BLaER1 treated with 17β-estradiol and CSF1 and Interleukin-3, amounts not matched to agents 10 nM and 100 nM (cell line): ENCODE data around the gene ZNF516.

ENCODE experiments used
- H3K27ac ChIP-seq, 11 experiments: shearing (Covaris generic); formaldehyde crosslinking; 2 replicates each; pipeline ENCODE4 v1.8.1; 2022
- H3K27me3 ChIP-seq, 11 experiments: shearing (Covaris generic); formaldehyde crosslinking; 2 replicates each; pipeline ENCODE4 v1.8.1; 2022
- H3K36me3 ChIP-seq, 11 experiments: shearing (Covaris generic); formaldehyde crosslinking; 2 replicates each; pipeline ENCODE4 v1.8.1; 2022
- H3K4me1 ChIP-seq, 10 experiments: shearing (Covaris generic); formaldehyde crosslinking; 2 replicates each; pipeline ENCODE4 v1.8.1; 2022
- H3K4me2 ChIP-seq, 11 experiments: shearing (Covaris generic); formaldehyde crosslinking; 2 replicates each; pipeline ENCODE4 v1.8.1; 2022
- H3K4me3 ChIP-seq, 10 experiments: shearing (Covaris generic); formaldehyde crosslinking; 2 replicates each; pipeline ENCODE4 v1.8.1; 2022
- H3K9ac ChIP-seq, 11 experiments: shearing (Covaris generic); formaldehyde crosslinking; 2 replicates each; pipeline ENCODE4 v1.8.1; 2022
- H3K9me3 ChIP-seq, 11 experiments: shearing (Covaris generic); formaldehyde crosslinking; replicated peaks in 1 of 11; 2 replicates each; pipeline ENCODE4 v1.8.1; 2022
- H4K20me1 ChIP-seq, 11 experiments: shearing (Covaris generic); formaldehyde crosslinking; 2 replicates each; pipeline ENCODE4 v1.8.1; 2022
- Cebpa-rat ChIP-seq, 11 experiments: shearing (Covaris generic); IDR thresholded peaks; 2 replicates each; pipeline ENCODE4 v1.8.1; 2022

The ZNF516 gene

GRCh38 chr18:76449111-76449453 is 46.0 kb downstream of the ZNF516 start:
- Histone ChIP-seq H3K27me3 (no peaks in the 10 kb centered on the region), H4K20me1 (peaks cover 6 to 90% (median 26%) of the 10 kb centered on the region in 11 experiments; a peak in 20 of 22 replicates), H3K9me3 (peaks cover 0 to 13% (median 0%) of the 10 kb centered on the region in 11 experiments; a peak in 3 of 22 replicates), H3K27ac (peak overlapping the region in 10 of 11 experiments; percentile 21 to 97 (median 80); a peak in 20 of 22 replicates), H3K4me3 (peak overlapping the region in 2 of 10 experiments; percentile 11 to 48; a peak in 3 of 20 replicates), H3K9ac (peak overlapping the region in 6 of 11 experiments; percentile 11 to 64 (median 56); a peak in 8 of 22 replicates), H3K4me2 (peak overlapping the region; percentile 64 to 98 (median 86)), H3K4me1 (peaks cover 78 to 95% (median 90%) of the 10 kb centered on the region in 10 experiments), H3K36me3 (peaks cover 0 to 13% (median 7%) of the 10 kb centered on the region in 11 experiments; a peak in 9 of 22 replicates)
- TF ChIP-seq Cebpa-rat (IDR thresholded peaks at IDR 0.05): no peak

- H3K36me3 ChIP-seq: peaks cover 3 to 19% (median 11%) of the 10 kb centered on the region in 11 experiments; a peak in 18 of 22 replicates
- peaks cover 11 to 90% (median 32%) of the 10 kb centered on the region in 11 experiments; a peak in 20 of 22 replicates for H4K20me1 ChIP-seq
- peaks cover 78 to 95% (median 90%) of the 10 kb centered on the region in 10 experiments for H3K4me1 ChIP-seq
- peak overlapping the region in 10 of 11 experiments; percentile 21 to 97 (median 80); a peak in 20 of 22 replicates for H3K27ac ChIP-seq
- no peaks in the 10 kb centered on the region for H3K27me3 ChIP-seq
- TF ChIP-seq Cebpa-rat (IDR thresholded peaks at IDR 0.05): 0 out of 22 replicates have a peak, but pooled peaks of 1 of the 11 experiments have one; percentile 17
- H3K9me3 ChIP-seq: peaks cover 0 to 13% (median 0%) of the 10 kb centered on the region in 11 experiments; a peak in 3 of 22 replicates
- peak overlapping the region; percentile 4 to 64 (median 55); a peak in 18 of 22 replicates for H3K9ac ChIP-seq
- H3K4me3 ChIP-seq: peak overlapping the region in 2 of 10 experiments; percentile 12 to 48; a peak in 4 of 20 replicates
- H3K4me2 ChIP-seq: peak overlapping the region; percentile 64 to 98 (median 86)
These were observed 46.6 kb downstream of the ZNF516 start for GRCh38 chr18:76448256-76449110.

GRCh38 chr18:76447258-76447890 is 47.7 kb downstream of the ZNF516 start:
- Histone ChIP-seq H4K20me1 (peaks cover 18 to 90% (median 37%) of the 10 kb centered on the region in 11 experiments; a peak in 20 of 22 replicates), H3K4me1 (peaks cover 67 to 85% (median 80%) of the 10 kb centered on the region in 10 experiments), H3K27me3 (no peaks in the 10 kb centered on the region), H3K4me2 (peak overlapping the region in 8 of 11 experiments; percentile 10 to 98 (median 88); a peak in 16 of 22 replicates), H3K27ac (peak overlapping the region in 10 of 11 experiments; percentile 21 to 97 (median 80); a peak in 19 of 22 replicates), H3K9ac (no peak overlapping the region), H3K9me3 (peaks cover 0 to 13% (median 0%) of the 10 kb centered on the region in 11 experiments; a peak in 3 of 22 replicates), H3K36me3 (peaks cover 14 to 30% (median 22%) of the 10 kb centered on the region in 11 experiments), H3K4me3 (no peak overlapping the region)
- TF ChIP-seq Cebpa-rat (IDR thresholded peaks at IDR 0.05): no peak

DNA sequence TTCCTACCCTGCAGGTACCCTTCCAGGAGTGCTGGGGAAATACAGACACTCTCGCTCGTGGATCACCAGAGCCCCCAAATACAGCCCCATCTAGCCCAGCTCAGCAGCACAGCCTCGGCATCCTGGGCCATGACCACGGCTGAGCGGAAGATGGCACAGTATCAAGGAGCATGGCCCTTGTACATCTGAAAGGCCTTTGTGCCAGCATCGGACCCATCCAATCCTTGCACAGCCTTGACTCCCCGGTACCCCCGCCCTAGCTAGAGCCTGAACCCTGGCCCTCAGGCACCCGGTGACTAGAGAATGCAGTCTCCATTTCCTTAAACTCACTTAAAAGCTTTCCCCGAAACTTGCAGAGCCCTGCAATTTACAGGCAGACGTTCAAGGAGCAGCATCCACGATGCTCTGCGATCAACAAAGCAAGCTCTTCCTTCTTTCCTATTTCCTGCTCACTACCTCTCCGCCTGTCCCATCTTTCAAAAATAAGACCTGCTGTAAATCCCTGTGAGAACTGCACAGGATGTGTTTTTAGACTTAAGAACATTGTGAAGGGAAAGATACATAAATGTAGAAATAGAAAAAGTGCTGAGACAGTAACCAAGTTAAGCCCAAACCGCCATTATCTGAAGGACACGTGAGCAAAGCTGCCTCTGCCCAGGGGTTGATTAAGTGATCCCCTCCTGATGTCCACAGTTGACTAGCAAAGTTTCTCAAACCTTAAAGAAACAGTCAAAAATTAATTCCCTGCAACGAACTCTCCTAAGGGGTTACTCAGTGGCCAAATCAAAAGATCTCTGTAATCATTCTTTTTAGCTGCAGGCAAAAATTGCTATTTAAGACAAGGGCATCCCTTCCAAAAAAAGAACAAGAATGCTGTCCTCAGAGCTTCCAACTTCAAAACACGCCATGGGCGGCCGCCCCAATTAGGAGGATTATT is 48.5 kb downstream of the ZNF516 start:
- Histone ChIP-seq H3K36me3 (peaks cover 22 to 38% (median 30%) of the 10 kb centered on the region in 11 experiments), H3K4me2 (peak overlapping the region; percentile 41 to 98 (median 61); a peak in 21 of 22 replicates), H3K9ac (peak overlapping the region in 6 of 11 experiments; percentile 15 to 45 (median 39); a peak in 3 of 22 replicates), H3K27ac (peak overlapping the region in 9 of 11 experiments; percentile 26 to 97 (median 88); a peak in 18 of 22 replicates), H4K20me1 (peaks cover 22 to 90% (median 44%) of the 10 kb centered on the region in 11 experiments; a peak in 20 of 22 replicates), H3K4me1 (peaks cover 59 to 77% (median 73%) of the 10 kb centered on the region in 10 experiments), H3K27me3 (no peaks in the 10 kb centered on the region), H3K9me3 (peaks cover 0 to 13% (median 0%) of the 10 kb centered on the region in 11 experiments; a peak in 3 of 22 replicates), H3K4me3 (no peak overlapping the region)
- TF ChIP-seq Cebpa-rat (IDR thresholded peaks at IDR 0.05): no peak

- Histone ChIP-seq H3K9ac (peak overlapping the region in 8 of 11 experiments; percentile 8 to 45 (median 33); a peak in 11 of 22 replicates), H3K4me1 (peaks cover 55 to 72% (median 68%) of the 10 kb centered on the region in 10 experiments), H3K27me3 (no peaks in the 10 kb centered on the region), H3K9me3 (peaks cover 0 to 13% (median 0%) of the 10 kb centered on the region in 11 experiments; a peak in 3 of 22 replicates), H3K4me3 (no peak overlapping the region), H3K36me3 (peaks cover 30 to 46% (median 38%) of the 10 kb centered on the region in 11 experiments), H3K4me2 (peak overlapping the region; percentile 41 to 98 (median 61)), H4K20me1 (peaks cover 22 to 92% (median 44%) of the 10 kb centered on the region in 11 experiments; a peak in 20 of 22 replicates), H3K27ac (peak overlapping the region in 10 of 11 experiments; percentile 17 to 97 (median 62); a peak in 18 of 22 replicates)
- no peak for TF ChIP-seq Cebpa-rat (IDR thresholded peaks at IDR 0.05)
These were observed 49.3 kb downstream of the ZNF516 start for GRCh38 chr18:76445741-76446232.

GRCh38 chr18:76445275-76445674 is 49.8 kb downstream of the ZNF516 start:
- peaks cover 0 to 13% (median 0%) of the 10 kb centered on the region in 11 experiments; a peak in 3 of 22 replicates for H3K9me3 ChIP-seq
- peak overlapping the region in 10 of 11 experiments; percentile 17 to 97 (median 62); a peak in 16 of 22 replicates for H3K27ac ChIP-seq
- peaks cover 22 to 97% (median 44%) of the 10 kb centered on the region in 11 experiments; a peak in 20 of 22 replicates for H4K20me1 ChIP-seq
- H3K4me1 ChIP-seq: peaks cover 55 to 69% (median 65%) of the 10 kb centered on the region in 10 experiments
- TF ChIP-seq Cebpa-rat (IDR thresholded peaks at IDR 0.05): no peak
- H3K4me3 ChIP-seq: no peak overlapping the region
- no peaks in the 10 kb centered on the region for H3K27me3 ChIP-seq
- peak overlapping the region; percentile 44 to 98 (median 61); a peak in 21 of 22 replicates for H3K4me2 ChIP-seq
- H3K9ac ChIP-seq: peak overlapping the region in 7 of 11 experiments; percentile 8 to 44 (median 31); a peak in 8 of 22 replicates
- peaks cover 35 to 51% (median 43%) of the 10 kb centered on the region in 11 experiments for H3K36me3 ChIP-seq
